Thyroid gland (tissue), 4 donors: ENCODE data around the gene SH3BP1. TPM values are rescaled to one million over a fixed set of nuclear protein-coding genes. Genes with fewer than 3 reads are reported as not detected.
"Not testable (repeated sequence)": the region's sequence is repeated elsewhere in the genome, so short reads cannot be mapped to it uniquely, and the experiment has no call there.

ENCODE experiments used
- DNase-seq, 2 donors: peaks; one replicate each; pipeline ENCODE4 v3.0.0-alpha.2; 2019
- H3K27ac ChIP-seq, 3 donors: fragments of 200-600 bp; sonication (generic); 1 replicate in 2 of 3; 2 replicates in 1 of 3; pipeline ENCODE4 v1.5.1; 2016 to 2019; ENCODE audit warnings: mild to moderate bottlenecking in 1 of 3, moderate library complexity in 1 of 3
- H3K27me3 ChIP-seq: fragments of 200-600 bp; sonication (generic); one replicate; pipeline ENCODE4 v1.5.1; 2019
- H3K36me3 ChIP-seq, 2 donors: fragments of 200-600 bp; sonication (generic); one replicate each; pipeline ENCODE4 v1.5.1; 2016 to 2019
- H3K4me1 ChIP-seq, 2 donors: fragments of 200-600 bp; sonication (generic); one replicate each; pipeline ENCODE4 v1.5.1; 2017 to 2019
- H3K4me3 ChIP-seq, 3 donors: fragments of 200-600 bp; sonication (generic); replicated peaks in 1 of 3; 1 replicate in 2 of 3; 2 replicates in 1 of 3; pipeline ENCODE4 v1.5.1; 2016; ENCODE audit warnings: mild to moderate bottlenecking in 1 of 3
- H3K9me3 ChIP-seq: fragments of 200-600 bp; sonication (generic); one replicate; pipeline ENCODE4 v1.5.1; 2017
- CTCF ChIP-seq, 6 experiments: fragments of 200-600 bp in 3 of 6; fragments of 450-650 bp in 3 of 6; sonication (generic) in 3 of 6; IDR thresholded peaks; one replicate each; pipeline ENCODE4 v1.5.1; 2016 to 2019; ENCODE audit warnings: antibody characterized with exemption in 6 of 6, mild to moderate bottlenecking in 2 of 6, inconsistent platforms in 1 of 6, moderate library complexity in 1 of 6
- POLR2A ChIP-seq, 2 donors: fragments of 450-650 bp; IDR thresholded peaks; one replicate each; pipeline ENCODE4 v1.6.1; 2017; ENCODE audit warnings: antibody characterized with exemption in 2 of 2, mild to moderate bottlenecking in 2 of 2, moderate library complexity in 1 of 2
- WGBS, 2 donors: methylation state at CpG; one replicate each; pipeline ENCODE4 v1.1.5; 2017; 5-methylcytosine and 5-hydroxymethylcytosine counted together
- intact Hi-C: fragments of 100-400 bp; cut with DNase I; formaldehyde crosslinking; loops from one replicate; pipeline ENCODE4 v1.15.1; 2023
- total RNA-seq, 4 donors: library from RNA; depleted of rRNA; stranded (reverse); fragments of >200 nt; gene quantifications; one replicate each; pipeline ENCODE4 v1.2.3, GENCODE V29; 2016

The SH3BP1 gene
- total RNA-seq, 4 donors from 2014 or later: 0.81 to 10.1 (median 3.3) TPM

- no peaks in the 10 kb centered on the region for H3K9me3 ChIP-seq
- WGBS, 2 donors: 85 to 86% methylated on average over 14 of the region's 14 CpGs
- no peaks in the 10 kb centered on the region for H3K27me3 ChIP-seq
- intact Hi-C loops: no loop called here
- H3K4me3 ChIP-seq: no peak overlapping the region
- no peak overlapping the region for H3K27ac ChIP-seq
- H3K36me3 ChIP-seq: no peaks in the 10 kb centered on the region
- TF ChIP-seq POLR2A (IDR thresholded peaks at IDR 0.05) (no peak), CTCF (IDR thresholded peaks at IDR 0.05) (no peak)
- peaks cover 10 to 12% of the 10 kb centered on the region in 2 donors for H3K4me1 ChIP-seq
- DNase-seq: no peak
Observed at GRCh38 chr22:37654563-37655251, 15.2 kb downstream of the SH3BP1 start.

GRCh38 chr22:37655252-37655563 is 15.7 kb downstream of the SH3BP1 start:
- no peak overlapping the region for H3K27ac ChIP-seq
- intact Hi-C loops: no loop called here

DNA sequence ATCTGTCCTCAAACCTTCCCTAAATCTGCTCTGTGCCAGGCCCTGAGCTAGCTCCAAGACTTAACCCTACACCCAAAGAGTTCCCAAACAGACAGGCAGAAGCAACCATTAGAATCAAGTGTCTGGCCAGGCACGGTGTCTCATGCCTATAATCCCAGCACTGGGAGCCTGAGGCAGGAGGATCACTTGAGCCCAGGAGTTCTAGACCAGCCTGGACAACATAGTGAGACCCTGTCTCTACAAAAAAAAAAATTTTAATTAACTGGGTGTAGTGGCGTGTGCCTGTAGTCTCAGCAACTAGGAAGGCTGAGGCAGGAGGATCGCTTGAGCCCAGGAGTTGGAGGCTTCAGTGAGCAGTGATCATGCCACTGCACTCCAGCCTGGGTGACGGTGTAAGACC is 17.1 kb downstream of the SH3BP1 start:
- WGBS, 2 donors: 92 to 98% methylated on average over 4 of the region's 4 CpGs
- DNase-seq, H3K4me3 ChIP-seq, H3K9me3 ChIP-seq, intact Hi-C loops, H3K27ac ChIP-seq, H3K27me3 ChIP-seq, H3K36me3 ChIP-seq: not testable (repeated sequence)
- peaks cover 19 to 31% of the 10 kb centered on the region in 2 donors for H3K4me1 ChIP-seq

More at GRCh38 chr22:37655252-37655563, 15.7 kb downstream of the SH3BP1 start:
- Histone ChIP-seq H3K4me1 (peaks cover 13 to 18% of the 10 kb centered on the region in 2 donors), H3K9me3 (no peaks in the 10 kb centered on the region), H3K36me3 (no peaks in the 10 kb centered on the region), H3K27me3 (no peaks in the 10 kb centered on the region), H3K4me3 (no peak overlapping the region)
- TF ChIP-seq CTCF (IDR thresholded peaks at IDR 0.05): no peak
- no peak for TF ChIP-seq POLR2A (IDR thresholded peaks at IDR 0.05)
- DNase-seq: no peak
- WGBS, 2 donors: 90 to 92% methylated on average over 6 to 10 of the region's 17 CpGs

GRCh38 chr22:37657590-37658132 is 18.2 kb downstream of the SH3BP1 start:
- WGBS, 2 donors: 10 to 13% methylated on average over 6 of the region's 6 CpGs
- intact Hi-C loops: no loop called here
- Histone ChIP-seq H3K36me3 (no peaks in the 10 kb centered on the region), H3K27me3 (no peaks in the 10 kb centered on the region), H3K4me3 (peak overlapping the region in 1 of 3 donors; percentile 25), H3K4me1 (peaks cover 19 to 32% of the 10 kb centered on the region in 2 donors), H3K9me3 (no peaks in the 10 kb centered on the region), H3K27ac (peak overlapping the region in 2 of 3 donors; percentile 33 to 43)
- no peak for DNase-seq
- TF ChIP-seq CTCF (IDR thresholded peaks at IDR 0.05): no peak
- TF ChIP-seq POLR2A (IDR thresholded peaks at IDR 0.05): no peak

GRCh38 chr22:37658133-37659065 is 18.9 kb downstream of the SH3BP1 start, which contains the start of gene PDXP:
Gene PDXP (plus strand): TSS chr22:37658723. CDS start chr22:37658783, 60 bp downstream.
- Histone ChIP-seq H3K27me3 (no peaks in the 10 kb centered on the region), H3K9me3 (no peaks in the 10 kb centered on the region), H3K27ac (peak within 1 kb of the TSS in 2 of 3 donors; percentile 33 to 43), H3K36me3 (no peaks in the 10 kb centered on the region), H3K4me1 (peaks cover 19 to 32% of the 10 kb centered on the region in 2 donors), H3K4me3 (peak within 1 kb of the TSS in 1 of 3 donors; percentile 56)
- TF ChIP-seq POLR2A (IDR thresholded peaks at IDR 0.05) (peak in 1 of 2 donors; percentile 85), CTCF (IDR thresholded peaks at IDR 0.05) (no peak)
- intact Hi-C loops: no loop called here
- WGBS, 2 donors: 0% methylated on average over 29 to 34 of the region's 101 CpGs
- peak; percentile 99 for DNase-seq
